ENCODE measurements around the gene ATXN7. TPM values are rescaled to one million over a fixed set of nuclear protein-coding genes. Genes with fewer than 3 reads are reported as not detected.

Gene ATXN7
- total and polyA plus RNA-seq, 10 of the 15 experiments (the other 5 are each of a cell fraction or from before 2014, with no cell fraction given): 0.83 to 24.6 (median 8.5) TPM

DNA sequence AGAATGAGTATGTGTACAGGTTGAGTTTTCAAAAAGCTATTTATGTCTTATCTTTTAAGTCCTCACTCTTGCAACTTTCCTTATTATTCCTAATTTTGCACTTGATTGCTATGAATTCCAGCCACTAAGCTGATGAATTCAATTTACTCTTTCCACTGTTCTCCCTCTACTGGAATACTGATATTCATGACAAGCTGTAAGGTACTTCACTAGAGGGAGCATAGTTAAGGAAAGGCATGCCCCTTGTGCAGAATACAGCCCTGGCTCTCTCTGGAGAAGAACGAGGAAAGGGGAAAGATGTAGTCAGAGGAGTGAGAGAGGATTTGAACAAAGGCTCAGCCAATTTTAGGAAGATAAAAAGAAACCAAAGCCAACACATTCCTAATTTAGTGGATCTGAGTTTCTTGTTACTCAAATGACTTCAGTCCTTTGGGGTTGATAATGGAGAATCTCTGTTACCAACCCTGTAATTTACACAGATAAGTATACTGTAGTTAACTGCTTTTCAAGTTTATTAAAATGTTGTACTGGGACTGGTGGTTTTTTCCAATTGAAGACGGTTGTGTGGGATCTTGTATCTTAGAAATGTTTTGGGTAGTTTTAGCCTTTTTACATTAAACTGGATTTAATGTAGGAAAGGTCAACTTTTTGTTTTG, 44.5 kb downstream of the ATXN7 start:
- Histone ChIP-seq H3K79me2 (ENCODE audit: control insufficient read depth, insufficient read depth, low read length) (peaks cover 8% of the 10 kb centered on the region), H3K4me1 (ENCODE audit: control insufficient read depth, insufficient read depth, low read length) (peaks cover 12% of the 10 kb centered on the region), H3K36me3 (ENCODE audit: control insufficient read depth in 2 of 2, insufficient read depth in 2 of 2, low read length in 1 of 2) (peaks cover 1 to 4% of the 10 kb centered on the region in 2 experiments; a peak in 2 of 4 replicates), H3K9ac (ENCODE audit: control insufficient read depth, insufficient read depth, low read length) (no peak overlapping the region), H3K4me3 (no peak overlapping the region), H3K27me3 (replicated peaks in 1 of 2; ENCODE audit: control insufficient read depth in 2 of 2, insufficient read depth in 2 of 2, low read length in 1 of 2) (no peaks in the 10 kb centered on the region), H3K27ac (ENCODE audit: control insufficient read depth, insufficient read depth) (no peak overlapping the region), H4K20me1 (ENCODE audit: control insufficient read depth, insufficient read depth) (no peaks in the 10 kb centered on the region), H2AFZ (ENCODE audit: control insufficient read depth, low read depth, low read length) (no peak overlapping the region), H3K4me2 (ENCODE audit: control insufficient read depth, insufficient read depth) (no peak overlapping the region), H3K9me3 (replicated peaks; ENCODE audit: control insufficient read depth, insufficient read depth, low read length) (no peaks in the 10 kb centered on the region)
- intact Hi-C loops (cut with micrococcal nuclease; ENCODE audit: unreplicated experiment) (no loop called here), in situ Hi-C loops (cut with MboI) (no loop called here)
- ATAC-seq (no peak), FAIRE-seq (no peak), DNase-seq (ENCODE audit: low read depth, low spot score) (no peak)
- no TSS peak for BruUV-seq (replicated peaks)
- 64% methylated on average over 2 of the region's 2 CpGs for WGBS (ENCODE audit: insufficient coverage, insufficient replicate concordance, low lambda C conversion rate, missing lambda C conversion rate)
- ChIA-PET CTCF (no interaction called here), RAD21 (ENCODE audit: unreplicated experiment) (interaction anchor here (1.6 kb wide), 1 partner anchor 10 kb away, joined by 3 read pairs; no protein-coding TSS in a partner anchor), SMC1A (ENCODE audit: uncharacterized antibody, unreplicated experiment) (interaction anchor here (0.9 to 1.5 kb wide), 5 partner anchors 14 to 38 kb away, joined by 3 to 5 read pairs (median 3); no protein-coding TSS in a partner anchor), POLR2A (no interaction called here)
- TF ChIP-seq GATAD2B (conservative IDR thresholded peaks at IDR 0.05; ENCODE audit: low read depth) (no peak), SMC3 (IDR thresholded peaks at IDR 0.05; ENCODE audit: borderline replicate concordance, low read length) (no peak), ZNF207 (IDR thresholded peaks at IDR 0.05; ENCODE audit: borderline replicate concordance) (no peak), MEF2B (IDR thresholded peaks at IDR 0.05; ENCODE audit: partially characterized antibody, poor library complexity, severe bottlenecking) (no peak), ZNF274 (IDR thresholded peaks at IDR 0.05; ENCODE audit: insufficient read depth, insufficient read length) (no peak), HDAC6 (IDR thresholded peaks at IDR 0.05; ENCODE audit: unreplicated experiment) (no peak), ZNF622 (IDR thresholded peaks at IDR 0.05) (no peak), KDM1A (IDR thresholded peaks at IDR 0.05; ENCODE audit: borderline replicate concordance) (no peak), CHD1 (IDR thresholded peaks at IDR 0.05; ENCODE audit: low read depth, low read length) (no peak), RBBP5 (conservative IDR thresholded peaks at IDR 0.05) (no peak), CBX5 (IDR thresholded peaks at IDR 0.05; ENCODE audit: low read depth) (no peak), MTA2 (IDR thresholded peaks at IDR 0.05; ENCODE audit: low read depth) (no peak), NFYB (IDR thresholded peaks at IDR 0.05; ENCODE audit: insufficient read depth, low read depth, low read length) (no peak), RAD21 (IDR thresholded peaks at IDR 0.05; ENCODE audit: insufficient read depth, low read depth, low read length) (no peak), E2F4 (IDR thresholded peaks at IDR 0.05; ENCODE audit: low read depth, low read length) (no peak), SP1 (IDR thresholded peaks at IDR 0.05; ENCODE audit: low read depth, low read length) (no peak), KAT2A (conservative IDR thresholded peaks at IDR 0.05; ENCODE audit: control insufficient read depth, low read depth, low read length) (no peak), USF2 (IDR thresholded peaks at IDR 0.05; ENCODE audit: borderline replicate concordance, low read depth, low read length) (no peak), HDAC2 (IDR thresholded peaks at IDR 0.05) (no peak)
- TF ChIP-seq, protein P1, sequence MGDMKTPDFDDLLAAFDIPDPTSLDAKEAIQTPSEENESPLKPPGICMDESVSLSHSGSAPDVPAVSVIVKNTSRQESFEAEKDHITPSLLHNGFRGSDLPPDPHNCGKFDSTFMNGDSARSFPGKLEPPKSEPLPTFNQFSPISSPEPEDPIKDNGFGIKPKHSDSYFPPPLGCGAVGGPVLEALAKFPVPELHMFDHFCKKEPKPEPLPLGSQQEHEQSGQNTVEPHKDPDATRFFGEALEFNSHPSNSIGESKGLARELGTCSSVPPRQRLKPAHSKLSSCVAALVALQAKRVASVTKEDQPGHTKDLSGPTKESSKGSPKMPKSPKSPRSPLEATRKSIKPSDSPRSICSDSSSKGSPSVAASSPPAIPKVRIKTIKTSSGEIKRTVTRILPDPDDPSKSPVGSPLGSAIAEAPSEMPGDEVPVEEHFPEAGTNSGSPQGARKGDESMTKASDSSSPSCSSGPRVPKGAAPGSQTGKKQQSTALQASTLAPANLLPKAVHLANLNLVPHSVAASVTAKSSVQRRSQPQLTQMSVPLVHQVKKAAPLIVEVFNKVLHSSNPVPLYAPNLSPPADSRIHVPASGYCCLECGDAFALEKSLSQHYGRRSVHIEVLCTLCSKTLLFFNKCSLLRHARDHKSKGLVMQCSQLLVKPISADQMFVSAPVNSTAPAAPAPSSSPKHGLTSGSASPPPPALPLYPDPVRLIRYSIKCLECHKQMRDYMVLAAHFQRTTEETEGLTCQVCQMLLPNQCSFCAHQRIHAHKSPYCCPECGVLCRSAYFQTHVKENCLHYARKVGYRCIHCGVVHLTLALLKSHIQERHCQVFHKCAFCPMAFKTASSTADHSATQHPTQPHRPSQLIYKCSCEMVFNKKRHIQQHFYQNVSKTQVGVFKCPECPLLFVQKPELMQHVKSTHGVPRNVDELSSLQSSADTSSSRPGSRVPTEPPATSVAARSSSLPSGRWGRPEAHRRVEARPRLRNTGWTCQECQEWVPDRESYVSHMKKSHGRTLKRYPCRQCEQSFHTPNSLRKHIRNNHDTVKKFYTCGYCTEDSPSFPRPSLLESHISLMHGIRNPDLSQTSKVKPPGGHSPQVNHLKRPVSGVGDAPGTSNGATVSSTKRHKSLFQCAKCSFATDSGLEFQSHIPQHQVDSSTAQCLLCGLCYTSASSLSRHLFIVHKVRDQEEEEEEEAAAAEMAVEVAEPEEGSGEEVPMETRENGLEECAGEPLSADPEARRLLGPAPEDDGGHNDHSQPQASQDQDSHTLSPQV (IDR thresholded peaks at IDR 0.05): no peak

Data from GM12878 (cell line).